ENCODE measurements around the gene PPM1L.

The PPM1L gene

DNA sequence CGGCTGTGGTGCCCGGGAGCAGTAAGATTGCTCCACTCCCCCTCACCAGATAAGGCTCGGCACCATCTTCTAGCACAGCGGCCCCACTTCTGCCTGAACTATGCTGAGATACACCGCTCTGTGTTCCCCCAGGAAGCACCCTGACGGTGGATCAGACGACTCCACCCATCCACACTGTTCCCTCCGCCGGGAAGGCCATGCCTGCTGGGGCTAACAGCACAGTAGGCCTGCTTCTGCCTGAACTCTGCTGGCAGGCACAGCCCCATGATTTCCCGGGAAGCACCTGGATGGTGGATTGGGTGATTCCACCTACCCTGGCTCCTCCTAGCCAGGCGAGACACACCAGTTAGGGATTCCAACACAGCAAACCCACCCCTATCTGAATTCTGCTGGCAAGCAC is 36.3 kb upstream of the PPM1L start:
- Histone ChIP-seq H3K9ac (ENCODE audit: low read length) (no peak overlapping the region), H3K36me3 (replicated peaks; ENCODE audit: low read depth, low read length) (no peaks in the 10 kb centered on the region), H3K4me2 (ENCODE audit: low read length) (no peak overlapping the region), H4K20me1 (ENCODE audit: insufficient read depth, low read length) (no peaks in the 10 kb centered on the region), H3K4me3 (ENCODE audit: low read length) (no peak overlapping the region), H3K4me1 (ENCODE audit: low read length) (no peaks in the 10 kb centered on the region), H3K27ac (ENCODE audit: low read length) (no peak overlapping the region), H3K27me3 (ENCODE audit: low read depth, low read length) (no peaks in the 10 kb centered on the region), H3K79me2 (ENCODE audit: low read length) (no peaks in the 10 kb centered on the region), H3K9me3 (ENCODE audit: insufficient read depth, low read length) (no peaks in the 10 kb centered on the region), H2AFZ (ENCODE audit: low read depth, low read length) (no peak overlapping the region)
- no peak for TF ChIP-seq EZH2phosphoT487 (IDR thresholded peaks at IDR 0.05; ENCODE audit: low read depth)
- TF ChIP-seq, protein P1, sequence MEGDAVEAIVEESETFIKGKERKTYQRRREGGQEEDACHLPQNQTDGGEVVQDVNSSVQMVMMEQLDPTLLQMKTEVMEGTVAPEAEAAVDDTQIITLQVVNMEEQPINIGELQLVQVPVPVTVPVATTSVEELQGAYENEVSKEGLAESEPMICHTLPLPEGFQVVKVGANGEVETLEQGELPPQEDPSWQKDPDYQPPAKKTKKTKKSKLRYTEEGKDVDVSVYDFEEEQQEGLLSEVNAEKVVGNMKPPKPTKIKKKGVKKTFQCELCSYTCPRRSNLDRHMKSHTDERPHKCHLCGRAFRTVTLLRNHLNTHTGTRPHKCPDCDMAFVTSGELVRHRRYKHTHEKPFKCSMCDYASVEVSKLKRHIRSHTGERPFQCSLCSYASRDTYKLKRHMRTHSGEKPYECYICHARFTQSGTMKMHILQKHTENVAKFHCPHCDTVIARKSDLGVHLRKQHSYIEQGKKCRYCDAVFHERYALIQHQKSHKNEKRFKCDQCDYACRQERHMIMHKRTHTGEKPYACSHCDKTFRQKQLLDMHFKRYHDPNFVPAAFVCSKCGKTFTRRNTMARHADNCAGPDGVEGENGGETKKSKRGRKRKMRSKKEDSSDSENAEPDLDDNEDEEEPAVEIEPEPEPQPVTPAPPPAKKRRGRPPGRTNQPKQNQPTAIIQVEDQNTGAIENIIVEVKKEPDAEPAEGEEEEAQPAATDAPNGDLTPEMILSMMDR (IDR thresholded peaks at IDR 0.05; ENCODE audit: low read depth, low read length): no peak

DNA sequence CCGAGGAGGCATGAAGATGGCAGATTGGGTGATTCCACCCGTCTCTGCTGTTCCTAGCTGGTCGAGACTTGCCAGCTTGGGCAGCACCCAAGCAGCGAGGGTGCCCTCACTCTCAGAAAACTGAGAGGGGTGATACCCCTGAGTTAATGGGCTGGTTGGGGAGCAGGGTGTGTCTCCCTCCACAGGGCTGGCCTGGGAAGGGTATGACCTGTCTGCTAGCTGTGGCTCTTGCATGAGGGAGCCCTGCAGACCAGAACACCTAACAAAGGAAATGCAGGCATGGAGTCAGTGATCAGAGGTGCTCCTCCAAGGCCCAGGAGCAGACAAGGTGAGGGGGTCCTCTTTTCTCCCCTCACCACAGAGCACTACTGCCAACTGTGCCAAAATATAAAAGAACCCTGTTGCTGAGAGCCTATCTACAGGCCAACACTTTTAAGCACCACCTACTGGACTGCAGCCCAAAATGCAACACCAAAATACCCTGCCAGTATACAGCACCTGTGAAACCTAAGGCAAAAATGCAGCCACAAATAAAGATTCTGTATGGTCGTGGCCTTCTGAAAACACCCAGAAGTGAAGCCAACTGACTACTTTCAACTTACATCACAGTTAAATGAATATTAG is 35.8 kb upstream of the PPM1L start:
- no peaks in the 10 kb centered on the region for H4K20me1 ChIP-seq (ENCODE audit: insufficient read depth, low read length)
- H3K4me1 ChIP-seq (ENCODE audit: low read length): no peaks in the 10 kb centered on the region
- H3K4me2 ChIP-seq (ENCODE audit: low read length): no peak overlapping the region
- no peak overlapping the region for H3K27ac ChIP-seq (ENCODE audit: low read length)
- no peaks in the 10 kb centered on the region for H3K9me3 ChIP-seq (ENCODE audit: insufficient read depth, low read length)
- H3K79me2 ChIP-seq (ENCODE audit: low read length): no peaks in the 10 kb centered on the region
- H3K4me3 ChIP-seq (ENCODE audit: low read length): no peak overlapping the region
- no peak for TF ChIP-seq EZH2phosphoT487 (IDR thresholded peaks at IDR 0.05; ENCODE audit: low read depth)
- TF ChIP-seq, protein P1 (IDR thresholded peaks at IDR 0.05; ENCODE audit: low read depth, low read length): peak; percentile 35
- H3K36me3 ChIP-seq (replicated peaks; ENCODE audit: low read depth, low read length): no peaks in the 10 kb centered on the region
- H3K27me3 ChIP-seq (ENCODE audit: low read depth, low read length): no peaks in the 10 kb centered on the region
- H2AFZ ChIP-seq (ENCODE audit: low read depth, low read length): no peak overlapping the region
- H3K9ac ChIP-seq (ENCODE audit: low read length): no peak overlapping the region

DNA sequence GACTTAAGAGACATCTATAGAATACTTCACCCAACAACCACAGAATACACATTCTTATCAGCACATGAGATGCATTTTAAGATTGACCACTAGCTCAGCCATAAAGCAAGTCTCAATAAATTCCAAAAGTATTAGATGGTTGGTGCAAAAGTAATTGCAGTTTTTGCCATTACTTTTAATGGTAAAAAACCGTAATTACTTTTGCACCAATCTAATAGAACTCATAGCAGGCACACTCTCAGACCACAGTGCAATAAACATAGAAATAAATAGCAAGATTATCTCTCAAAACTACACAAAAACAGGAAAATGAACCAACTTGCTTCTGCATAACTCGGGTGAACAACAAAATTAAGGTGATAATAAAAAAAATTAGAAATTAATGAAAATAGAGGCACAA is 33.7 kb upstream of the PPM1L start:
- Histone ChIP-seq H3K27ac (ENCODE audit: low read length) (no peak overlapping the region), H3K27me3 (ENCODE audit: low read depth, low read length) (no peaks in the 10 kb centered on the region), H3K9ac (ENCODE audit: low read length) (no peak overlapping the region), H3K4me1 (ENCODE audit: low read length) (no peaks in the 10 kb centered on the region), H4K20me1 (ENCODE audit: insufficient read depth, low read length) (no peaks in the 10 kb centered on the region), H3K36me3 (replicated peaks; ENCODE audit: low read depth, low read length) (no peaks in the 10 kb centered on the region), H2AFZ (ENCODE audit: low read depth, low read length) (no peak overlapping the region), H3K4me3 (ENCODE audit: low read length) (no peak overlapping the region), H3K79me2 (ENCODE audit: low read length) (no peaks in the 10 kb centered on the region), H3K4me2 (ENCODE audit: low read length) (no peak overlapping the region), H3K9me3 (ENCODE audit: insufficient read depth, low read length) (no peaks in the 10 kb centered on the region)
- TF ChIP-seq, protein P1 (IDR thresholded peaks at IDR 0.05; ENCODE audit: low read depth, low read length): no peak
- TF ChIP-seq EZH2phosphoT487 (IDR thresholded peaks at IDR 0.05; ENCODE audit: low read depth): no peak

DNA sequence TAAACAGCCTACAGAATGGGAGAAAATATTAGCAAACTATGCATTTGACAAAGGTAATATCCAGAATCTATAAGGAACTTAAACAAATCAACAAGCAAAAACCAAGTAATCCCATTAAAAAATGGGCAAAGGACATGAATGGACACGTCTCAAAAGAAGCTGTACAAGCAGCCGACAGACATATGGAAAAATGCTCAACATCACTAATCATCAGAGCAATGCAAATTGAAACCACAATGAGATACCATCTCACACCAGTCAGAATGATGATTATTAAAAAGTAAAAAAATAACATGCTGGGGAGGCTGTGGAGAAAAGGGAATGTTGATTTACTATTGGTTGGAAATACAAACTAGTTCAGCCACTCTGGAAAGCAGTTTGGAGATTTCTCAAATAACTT is 30.7 kb upstream of the PPM1L start:
- Histone ChIP-seq H3K9me3 (ENCODE audit: insufficient read depth, low read length) (no peaks in the 10 kb centered on the region), H3K4me3 (ENCODE audit: low read length) (no peak overlapping the region), H3K27me3 (ENCODE audit: low read depth, low read length) (no peaks in the 10 kb centered on the region), H3K4me1 (ENCODE audit: low read length) (no peaks in the 10 kb centered on the region), H3K27ac (ENCODE audit: low read length) (no peak overlapping the region), H3K79me2 (ENCODE audit: low read length) (no peaks in the 10 kb centered on the region), H3K9ac (ENCODE audit: low read length) (no peak overlapping the region), H3K4me2 (ENCODE audit: low read length) (no peak overlapping the region), H3K36me3 (replicated peaks; ENCODE audit: low read depth, low read length) (no peaks in the 10 kb centered on the region), H2AFZ (ENCODE audit: low read depth, low read length) (no peak overlapping the region), H4K20me1 (ENCODE audit: insufficient read depth, low read length) (no peaks in the 10 kb centered on the region)
- TF ChIP-seq, protein P1 (IDR thresholded peaks at IDR 0.05; ENCODE audit: low read depth, low read length): no peak
- TF ChIP-seq EZH2phosphoT487 (IDR thresholded peaks at IDR 0.05; ENCODE audit: low read depth): no peak
